T-helper 2 cell treated with Interferon-gamma antibody and Interleukin-4, amounts not matched to agents 100 ng/mL and 5 ng/mL, for 36 hours (primary cell): ENCODE data around the gene PPP2R5D. TPM values are rescaled to one million over a fixed set of nuclear protein-coding genes. Genes with fewer than 3 reads are reported as not detected.

Experiments
- intact Hi-C: fragments of 100-400 bp; cut with micrococcal nuclease; formaldehyde crosslinking; loops from one replicate; pipeline ENCODE4 v1.15.1; 2023
- total RNA-seq: library from RNA; stranded (reverse); gene quantifications from 2 replicates; pipeline ENCODE4 v1.2.3, GENCODE V29; 2022

The PPP2R5D gene
- total RNA-seq, 1 donor from 2014 or later = 52.6 TPM

GRCh38 chr6:42963179-42963854, 21.1 kb upstream of the PPP2R5D start:
- intact Hi-C loops = no loop called here

- intact Hi-C loops = no loop called here
Observed at GRCh38 chr6:42963855-42964605, 20.3 kb upstream of the PPP2R5D start.

GRCh38 chr6:42966571-42966970, 17.8 kb upstream of the PPP2R5D start:
- intact Hi-C loops = no loop called here

- intact Hi-C loops = no loop called here
Observed at GRCh38 chr6:42967228-42967627, 17.1 kb upstream of the PPP2R5D start.

GRCh38 chr6:42968126-42968701, 16.2 kb upstream of the PPP2R5D start:
- intact Hi-C loops = no loop called here

GRCh38 chr6:42968783-42969182, 15.6 kb upstream of the PPP2R5D start:
- intact Hi-C loops = no loop called here

- intact Hi-C loops = no loop called here
Observed at GRCh38 chr6:42969431-42969830, 14.9 kb upstream of the PPP2R5D start.

- intact Hi-C loops = no loop called here
Observed at GRCh38 chr6:42969934-42970333, 14.4 kb upstream of the PPP2R5D start.

GRCh38 chr6:42970871-42971612, 13.3 kb upstream of the PPP2R5D start:
- intact Hi-C loops = no loop called here

GRCh38 chr6:42971746-42972327, 12.5 kb upstream of the PPP2R5D start:
- intact Hi-C loops = no loop called here

GRCh38 chr6:42973926-42974325, 10.4 kb upstream of the PPP2R5D start:
- intact Hi-C loops = no loop called here

GRCh38 chr6:42974919-42975505, 9.4 kb upstream of the PPP2R5D start:
- intact Hi-C loops = no loop called here

GRCh38 chr6:42978487-42978838, 5.9 kb upstream of the PPP2R5D start:
- intact Hi-C loops = no loop called here

GRCh38 chr6:42978839-42979522, 5.4 kb upstream of the PPP2R5D start, which contains the start of gene PEX6:
Gene PEX6 (minus strand): TSS chr6:42979181. CDS start chr6:42979150, 31 bp downstream.
- intact Hi-C loops = loop anchor here (1.0 kb wide), 4 partner anchors 34 to 192 kb away; partner anchors contain the start of genes CNPY3, KLC4, MEA1 and MRPL2

- intact Hi-C loops = loop anchor here (1.0 kb wide), 4 partner anchors 34 to 192 kb away; partner anchors contain the start of genes CNPY3, KLC4, MEA1 and MRPL2
Observed at GRCh38 chr6:42979523-42980177, 4.7 kb upstream of the PPP2R5D start.

GRCh38 chr6:42981836-42982235, 2.5 kb upstream of the PPP2R5D start:
- intact Hi-C loops = no loop called here

- intact Hi-C loops = loop anchor here (1.0 to 2.0 kb wide), 3 partner anchors 29 to 68 kb away; partner anchors contain the start of genes CNPY3, CUL7 and KLHDC3
Observed at GRCh38 chr6:42984924-42985475, 630 bp downstream of the PPP2R5D start.

GRCh38 chr6:42987533-42988451, 3.4 kb downstream of the PPP2R5D start:
- intact Hi-C loops = no loop called here
